Measurements from ENCODE around the gene CDK6. TPM values are rescaled to one million over a fixed set of nuclear protein-coding genes. Genes with fewer than 3 reads are reported as not detected.
A peak's percentile ranks its signal among the peaks of the same experiment; 100 is the strongest.

The CDK6 gene
- total and polyA plus RNA-seq, 9 of the 15 experiments (the other 6 are each of a cell fraction or from before 2014, with no cell fraction given): 7.6 to 109 (median 44.4) TPM

- TF ChIP-seq UBTF (IDR thresholded peaks at IDR 0.05; ENCODE audit: borderline replicate concordance in 1 of 2, low read depth in 2 of 2, low read length in 2 of 2): peak; percentile 83 to 97; a peak in 3 of 4 replicates
- TF ChIP-seq PHF8 (IDR thresholded peaks at IDR 0.05; ENCODE audit: borderline replicate concordance, low read length): peak; percentile 73; the same call in 1 of the 2 replicates
- no peak for TF ChIP-seq ATF1 (CRISPR knock-in tag; IDR thresholded peaks at IDR 0.05)
- no peak for TF ChIP-seq ATF1 (tag; IDR thresholded peaks at IDR 0.05)
- no peak for TF ChIP-seq TARDBP (IDR thresholded peaks at IDR 0.05)
- TF ChIP-seq LCOR (CRISPR knock-in tag; IDR thresholded peaks at IDR 0.05): no peak; the same call in 1 of the 2 replicates
- TF ChIP-seq PHTF2 (CRISPR knock-in tag; IDR thresholded peaks at IDR 0.05): no peak
- no peak for TF ChIP-seq KAT2B (IDR thresholded peaks at IDR 0.05; ENCODE audit: low read depth, low read length)
- TF ChIP-seq ATF3 (IDR thresholded peaks at IDR 0.05): no peak
- TF ChIP-seq ATF3 (CRISPR knock-in tag; conservative IDR thresholded peaks at IDR 0.05): no peak
- TF ChIP-seq GABPA (tag; conservative IDR thresholded peaks at IDR 0.05; ENCODE audit: low read depth): peak; percentile 44; the same call in 1 of the 2 replicates
- peak; percentile 94 for TF ChIP-seq MYC (IDR thresholded peaks at IDR 0.05; ENCODE audit: low read depth, low read length)
- TF ChIP-seq MYC (CRISPR knock-in tag; IDR thresholded peaks at IDR 0.05; ENCODE audit: borderline replicate concordance, low read depth): no peak
- TF ChIP-seq ZNF133 (CRISPR knock-in tag; IDR thresholded peaks at IDR 0.05): no peak
- no peak for TF ChIP-seq COPS2 (conservative IDR thresholded peaks at IDR 0.05)
- TF ChIP-seq MITF (IDR thresholded peaks at IDR 0.05): no peak
- no peak for TF ChIP-seq NBN (IDR thresholded peaks at IDR 0.05; ENCODE audit: low read depth)
- TF ChIP-seq SNIP1 (IDR thresholded peaks at IDR 0.05; ENCODE audit: low read depth): no peak
- TF ChIP-seq DNMT1 (IDR thresholded peaks at IDR 0.05): no peak
Observed at GRCh38 chr7:92836489-92836999, at the start of gene CDK6 (continued).

Measured in K562 (cell line).